ENCODE measurements around the gene TOPORS. TPM values are rescaled to one million over a fixed set of nuclear protein-coding genes. Genes with fewer than 3 reads are reported as not detected.

Gene TOPORS
- total and polyA plus RNA-seq, 2 experiments from 2014 or later: 16.4 to 26.9 TPM

DNA sequence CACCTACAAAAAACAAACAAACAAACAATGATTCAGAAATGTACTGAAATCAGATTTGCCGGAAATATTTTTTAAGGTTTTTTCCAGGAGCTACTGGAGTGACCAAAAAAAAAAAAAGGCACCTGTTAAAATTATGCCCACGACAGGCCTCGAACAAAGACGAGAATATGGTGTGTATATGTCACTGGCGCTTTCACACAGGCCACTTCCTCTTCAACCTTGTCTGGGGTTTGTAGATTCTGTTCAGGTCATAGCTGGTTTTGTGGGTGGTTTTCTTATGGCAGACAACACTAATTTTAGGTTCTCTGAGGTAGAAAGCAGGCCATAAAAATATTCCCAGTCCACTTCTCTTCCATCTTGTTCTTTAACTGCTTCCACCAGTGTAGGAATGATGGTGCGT, 13.6 kb upstream of the TOPORS start:
- TF ChIP-seq EZH2phosphoT487 (IDR thresholded peaks at IDR 0.05; ENCODE audit: insufficient read depth, low read depth) (no peak), EZH2 (IDR thresholded peaks at IDR 0.05; ENCODE audit: insufficient read depth, poor library complexity, severe bottlenecking) (no peak)
- Histone ChIP-seq H3K4me1 (ENCODE audit: insufficient read depth) (no peaks in the 10 kb centered on the region; the same call in 1 of the 2 replicates), H2AFZ (no peak overlapping the region), H3K79me2 (ENCODE audit: insufficient read depth) (peaks cover 95% of the 10 kb centered on the region), H3K9me2 (ENCODE audit: insufficient read depth) (no peaks in the 10 kb centered on the region), H4K20me1 (ENCODE audit: insufficient read depth) (no peaks in the 10 kb centered on the region), H3K27ac (no peak overlapping the region), H3K4me2 (ENCODE audit: unreplicated experiment) (no peak overlapping the region), H3K36me3 (ENCODE audit: low read depth) (peaks cover 8% of the 10 kb centered on the region; the same call in 1 of the 2 replicates), H3K9me3 (ENCODE audit: low read depth) (no peaks in the 10 kb centered on the region), H3K4me3 (no peak overlapping the region), H3K9ac (no peak overlapping the region), H3F3A (ENCODE audit: insufficient read depth) (no peaks in the 10 kb centered on the region), H3K27me3 (replicated peaks; ENCODE audit: insufficient read depth) (no peaks in the 10 kb centered on the region)
- no peak for DNase-seq
- in situ Hi-C loops (cut with MboI): loop anchor here (10.0 kb wide), 1 partner anchor 171 kb away; no protein-coding TSS in a partner anchor
- 93 to 96% methylated on average over 6 of the region's 6 CpGs for WGBS, 2 experiments (ENCODE audit: low coverage in 1 of 2, low lambda C conversion rate in 2 of 2, missing lambda C conversion rate in 2 of 2)

DNA sequence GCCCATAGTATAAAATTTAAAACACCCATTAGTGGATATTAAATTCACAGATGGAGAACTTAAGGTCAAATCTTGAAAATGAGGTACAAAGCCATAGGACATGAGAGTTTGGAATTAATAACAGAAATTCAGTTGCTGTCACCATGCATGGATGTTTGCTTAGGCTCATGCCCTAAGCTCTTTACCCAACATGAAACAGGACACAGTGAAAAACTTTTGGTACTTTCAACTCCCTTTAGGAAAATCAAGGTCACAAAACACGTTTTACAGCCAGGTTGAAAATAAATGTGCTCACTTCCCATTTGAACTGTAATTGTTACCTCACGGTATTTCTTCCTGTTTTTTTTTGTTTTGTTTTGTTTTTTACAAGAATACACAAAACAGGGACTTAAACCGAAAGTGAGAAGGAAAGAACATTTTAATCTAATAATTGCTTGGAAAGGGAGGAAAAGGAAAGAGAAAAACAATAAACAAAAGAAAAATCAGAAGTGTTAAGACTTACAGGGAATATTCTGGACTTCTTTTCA, 6.1 kb upstream of the TOPORS start:
- Histone ChIP-seq H3K27me3 (replicated peaks; ENCODE audit: insufficient read depth) (no peaks in the 10 kb centered on the region), H3F3A (ENCODE audit: insufficient read depth) (peaks cover 9% of the 10 kb centered on the region; the same call in 1 of the 2 replicates), H3K79me2 (ENCODE audit: insufficient read depth) (peaks cover 98% of the 10 kb centered on the region), H3K27ac (no peak overlapping the region), H3K4me2 (ENCODE audit: unreplicated experiment) (no peak overlapping the region), H3K9me2 (ENCODE audit: insufficient read depth) (no peaks in the 10 kb centered on the region), H4K20me1 (ENCODE audit: insufficient read depth) (no peaks in the 10 kb centered on the region), H3K4me1 (ENCODE audit: insufficient read depth) (0 out of 2 replicates have a peak, but pooled peaks cover 2% of the 10 kb centered on the region), H2AFZ (no peak overlapping the region), H3K36me3 (ENCODE audit: low read depth) (no peaks in the 10 kb centered on the region), H3K4me3 (no peak overlapping the region), H3K9me3 (ENCODE audit: low read depth) (no peaks in the 10 kb centered on the region), H3K9ac (no peak overlapping the region)
- in situ Hi-C loops (cut with MboI): no loop called here
- DNase-seq: no peak
- TF ChIP-seq EZH2 (IDR thresholded peaks at IDR 0.05; ENCODE audit: insufficient read depth, poor library complexity, severe bottlenecking) (no peak), EZH2phosphoT487 (IDR thresholded peaks at IDR 0.05; ENCODE audit: insufficient read depth, low read depth) (no peak)
- WGBS, 2 experiments (ENCODE audit: low coverage in 1 of 2, low lambda C conversion rate in 2 of 2, missing lambda C conversion rate in 2 of 2): 69 to 70% methylated on average over 3 of the region's 3 CpGs

DNA sequence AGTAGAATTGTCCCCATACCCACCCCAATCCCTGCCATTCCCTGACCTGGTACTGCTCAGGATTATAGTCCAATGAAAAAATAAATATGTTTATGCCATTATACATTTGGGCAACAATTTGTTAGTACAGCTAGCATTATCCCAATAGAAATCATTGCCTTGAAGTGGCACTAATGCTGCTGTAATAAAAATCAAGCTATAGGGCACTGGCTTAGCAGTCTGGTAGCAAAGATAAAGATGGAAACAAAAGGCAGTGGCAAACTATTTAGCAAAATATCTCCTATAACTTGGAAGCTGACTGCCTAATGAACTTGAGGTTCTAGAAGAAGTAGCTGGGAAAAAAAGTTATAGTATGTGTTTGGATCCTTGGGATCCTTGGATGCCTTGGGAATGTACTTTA, 2.2 kb upstream of the TOPORS start:
- Histone ChIP-seq H3K27me3 (replicated peaks; ENCODE audit: insufficient read depth) (no peaks in the 10 kb centered on the region), H3K4me2 (ENCODE audit: unreplicated experiment) (no peak overlapping the region), H3K4me1 (ENCODE audit: insufficient read depth) (peaks cover 10% of the 10 kb centered on the region; the same call in 1 of the 2 replicates), H3K27ac (no peak overlapping the region), H3K79me2 (ENCODE audit: insufficient read depth) (peaks cover 88% of the 10 kb centered on the region), H3F3A (ENCODE audit: insufficient read depth) (peaks cover 33% of the 10 kb centered on the region), H3K9me2 (ENCODE audit: insufficient read depth) (no peaks in the 10 kb centered on the region), H3K4me3 (no peak overlapping the region), H3K9me3 (ENCODE audit: low read depth) (no peaks in the 10 kb centered on the region), H2AFZ (no peak overlapping the region), H4K20me1 (ENCODE audit: insufficient read depth) (no peaks in the 10 kb centered on the region), H3K9ac (no peak overlapping the region), H3K36me3 (ENCODE audit: low read depth) (no peaks in the 10 kb centered on the region)
- in situ Hi-C loops (cut with MboI): no loop called here
- TF ChIP-seq EZH2phosphoT487 (IDR thresholded peaks at IDR 0.05; ENCODE audit: insufficient read depth, low read depth) (no peak), EZH2 (IDR thresholded peaks at IDR 0.05; ENCODE audit: insufficient read depth, poor library complexity, severe bottlenecking) (no peak)
- no peak for DNase-seq

DNA sequence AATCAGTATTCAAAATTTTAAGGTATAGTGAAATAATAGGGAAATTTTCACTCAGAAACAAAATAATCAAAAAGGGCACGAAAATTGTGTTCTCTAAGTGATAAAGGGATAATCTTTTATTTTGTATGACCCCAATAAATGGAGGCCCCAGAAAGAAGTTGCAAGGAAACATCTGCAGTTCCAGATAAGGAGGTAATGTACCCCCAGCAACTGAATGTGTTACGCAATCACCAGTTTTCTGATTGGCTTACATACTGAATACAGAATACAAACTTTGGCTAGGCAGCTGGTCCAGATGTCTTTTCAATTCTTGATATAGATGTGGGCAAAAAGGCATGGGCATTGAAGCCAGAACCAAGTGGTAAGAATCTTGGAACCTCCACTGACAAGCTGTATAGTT, 1.7 kb upstream of the TOPORS start:
- Histone ChIP-seq H3F3A (ENCODE audit: insufficient read depth) (peaks cover 33% of the 10 kb centered on the region), H3K79me2 (ENCODE audit: insufficient read depth) (peaks cover 88% of the 10 kb centered on the region), H4K20me1 (ENCODE audit: insufficient read depth) (no peaks in the 10 kb centered on the region), H3K9me3 (ENCODE audit: low read depth) (no peaks in the 10 kb centered on the region), H3K27me3 (replicated peaks; ENCODE audit: insufficient read depth) (no peaks in the 10 kb centered on the region), H3K4me1 (ENCODE audit: insufficient read depth) (peaks cover 14% of the 10 kb centered on the region; the same call in 1 of the 2 replicates), H3K9ac (no peak overlapping the region), H2AFZ (no peak overlapping the region), H3K9me2 (ENCODE audit: insufficient read depth) (no peaks in the 10 kb centered on the region), H3K36me3 (ENCODE audit: low read depth) (no peaks in the 10 kb centered on the region), H3K4me2 (ENCODE audit: unreplicated experiment) (no peak overlapping the region), H3K27ac (peak overlapping the region; percentile 98; the same call in 1 of the 2 replicates), H3K4me3 (no peak overlapping the region)
- DNase-seq: peak; percentile 11
- no peak for TF ChIP-seq EZH2phosphoT487 (IDR thresholded peaks at IDR 0.05; ENCODE audit: insufficient read depth, low read depth)
- TF ChIP-seq EZH2 (IDR thresholded peaks at IDR 0.05; ENCODE audit: insufficient read depth, poor library complexity, severe bottlenecking): no peak
- in situ Hi-C loops (cut with MboI): no loop called here
- 96 to 98% methylated on average over 2 of the region's 2 CpGs for WGBS, 2 experiments (ENCODE audit: low coverage in 1 of 2, low lambda C conversion rate in 2 of 2, missing lambda C conversion rate in 2 of 2)
